A549 treated with ZK216348 at 1 μM for 4 hours (cell line): ENCODE measurements around the gene CHD9. TPM values are rescaled to one million over a fixed set of nuclear protein-coding genes. Genes with fewer than 3 reads are reported as not detected.

Experiments used
- total RNA-seq: library from RNA; stranded (reverse); fragments of 200-300 nt; extraction: Qiagen RNA extraction; gene quantifications from 5 replicates; pipeline ENCODE4 v1.2.3, GENCODE V29; 2022; ENCODE audit warnings: low read depth

Gene CHD9
- 12.4 to 27.1 TPM (median 19.9 TPM) in 5 replicates for total RNA-seq

GRCh38 chr16:53054670-53055485, at the start of gene CHD9:
TSS of gene CHD9 (plus strand) at chr16:53054991. CDS start at chr16:53156090, 101,099 bp downstream.

GRCh38 chr16:53052519-53053501, 2.0 kb upstream of the CHD9 start, which contains the start of gene CHD9NB:
TSS of gene CHD9NB (minus strand) at chr16:53052897. CDS start at chr16:53044158, 8,739 bp downstream.

Other genes starting within 250 kb of the CHD9 start
- gene CHD9NB, start 2.1 kb upstream of the CHD9 start, total RNA-seq = 0.74 to 1.5 TPM (median 0.91 TPM) in 5 replicates